OCI-LY7 (cell line): Measurements from ENCODE around the gene DEAF1.

Experiments used
- EZH2phosphoT487 ChIP-seq: fragments of 200-600 bp; sonication (generic); IDR thresholded peaks from 2 replicates; pipeline ENCODE4 v1.6.1; 2018; ENCODE audit warnings: low read depth, borderline replicate concordance, mild to moderate bottlenecking, mixed run types, antibody characterized with exemption, low read length, moderate library complexity, mixed read lengths
- TF ChIP-seq, protein P1 (sequence below): fragments of 200-600 bp; sonication (generic); conservative IDR thresholded peaks from 2 replicates; pipeline ENCODE4 v1.5.1; 2014; ENCODE audit warnings: mild to moderate bottlenecking, antibody characterized with exemption, low read length, moderate library complexity, mixed read lengths

- TF ChIP-seq, protein P1, sequence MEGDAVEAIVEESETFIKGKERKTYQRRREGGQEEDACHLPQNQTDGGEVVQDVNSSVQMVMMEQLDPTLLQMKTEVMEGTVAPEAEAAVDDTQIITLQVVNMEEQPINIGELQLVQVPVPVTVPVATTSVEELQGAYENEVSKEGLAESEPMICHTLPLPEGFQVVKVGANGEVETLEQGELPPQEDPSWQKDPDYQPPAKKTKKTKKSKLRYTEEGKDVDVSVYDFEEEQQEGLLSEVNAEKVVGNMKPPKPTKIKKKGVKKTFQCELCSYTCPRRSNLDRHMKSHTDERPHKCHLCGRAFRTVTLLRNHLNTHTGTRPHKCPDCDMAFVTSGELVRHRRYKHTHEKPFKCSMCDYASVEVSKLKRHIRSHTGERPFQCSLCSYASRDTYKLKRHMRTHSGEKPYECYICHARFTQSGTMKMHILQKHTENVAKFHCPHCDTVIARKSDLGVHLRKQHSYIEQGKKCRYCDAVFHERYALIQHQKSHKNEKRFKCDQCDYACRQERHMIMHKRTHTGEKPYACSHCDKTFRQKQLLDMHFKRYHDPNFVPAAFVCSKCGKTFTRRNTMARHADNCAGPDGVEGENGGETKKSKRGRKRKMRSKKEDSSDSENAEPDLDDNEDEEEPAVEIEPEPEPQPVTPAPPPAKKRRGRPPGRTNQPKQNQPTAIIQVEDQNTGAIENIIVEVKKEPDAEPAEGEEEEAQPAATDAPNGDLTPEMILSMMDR: no peak
- no peak for TF ChIP-seq EZH2phosphoT487
These were observed 2.0 kb upstream of the DEAF1 start for GRCh38 chr11:696955-697491.
